Mesenchymal stem cell (in vitro differentiated cells and primary cell): ENCODE measurements around the gene PRAC1.
A peak's percentile ranks its signal among the peaks of the same experiment; 100 is the strongest.

Experiments used
- DNase-seq: peaks from one replicate; pipeline ENCODE4 v3.0.0-alpha.2; 2013
- H2AFZ ChIP-seq: one replicate; pipeline ENCODE4 v1.6.1; 2013; ENCODE audit warnings: low read depth, mild to moderate bottlenecking, control low read depth, inconsistent platforms, low read length, moderate library complexity
- H2AK5ac ChIP-seq: 2 replicates; pipeline ENCODE4 v1.6.1; 2013; ENCODE audit warnings: low read length, moderate library complexity, mild to moderate bottlenecking, inconsistent platforms; ENCODE audit not compliant: severe bottlenecking
- H2BK120ac ChIP-seq: one replicate; pipeline ENCODE4 v1.6.1; 2013; ENCODE audit warnings: low read depth, mild to moderate bottlenecking, inconsistent platforms, low read length, moderate library complexity
- H2BK12ac ChIP-seq, 2 experiments: one replicate each; pipeline ENCODE4 v1.6.1; 2013; ENCODE audit warnings: inconsistent platforms in 2 of 2, low read length in 2 of 2, mild to moderate bottlenecking in 2 of 2, moderate library complexity in 2 of 2, control low read depth in 1 of 2
- H2BK15ac ChIP-seq: one replicate; pipeline ENCODE4 v1.6.1; 2013; ENCODE audit warnings: mild to moderate bottlenecking, low read depth, inconsistent platforms; ENCODE audit not compliant: poor library complexity, severe bottlenecking
- H2BK5ac ChIP-seq: 2 replicates; pipeline ENCODE4 v1.6.1; 2013; ENCODE audit warnings: low read depth, mild to moderate bottlenecking, low read length, control low read depth, inconsistent platforms; ENCODE audit not compliant: poor library complexity, severe bottlenecking
- H3K14ac ChIP-seq, 2 experiments: one replicate each; pipeline ENCODE4 v1.6.1; 2013; ENCODE audit warnings: inconsistent platforms in 2 of 2, low read length in 2 of 2, control low read depth in 1 of 2, mild to moderate bottlenecking in 1 of 2, moderate library complexity in 1 of 2
- H3K18ac ChIP-seq, 2 experiments: one replicate each; pipeline ENCODE4 v1.6.1; 2013; ENCODE audit warnings: inconsistent platforms in 2 of 2, low read length in 2 of 2, control low read depth in 1 of 2, low read depth in 1 of 2, mild to moderate bottlenecking in 1 of 2
- H3K23ac ChIP-seq, 2 experiments: one replicate each; pipeline ENCODE4 v1.6.1; 2013; ENCODE audit warnings: inconsistent platforms in 2 of 2, low read length in 2 of 2, mild to moderate bottlenecking in 2 of 2, moderate library complexity in 2 of 2, control low read depth in 1 of 2
- H3K27ac ChIP-seq: 2 replicates; pipeline ENCODE4 v1.5.1; 2013; ENCODE audit warnings: mild to moderate bottlenecking, moderate library complexity, low read length, control low read depth, inconsistent platforms; ENCODE audit not compliant: poor library complexity, severe bottlenecking
- H3K27me3 ChIP-seq, 2 experiments: 2 replicates each; pipeline versions ENCODE4 v1.6.1 to v1.7.0; 2013; ENCODE audit warnings: low read length in 2 of 2, mild to moderate bottlenecking in 2 of 2, moderate library complexity in 2 of 2, control low read depth in 1 of 2, inconsistent platforms in 1 of 2; ENCODE audit not compliant: control insufficient read depth in 1 of 2, insufficient read depth in 1 of 2
- H3K36me3 ChIP-seq, 2 experiments: 2 replicates each; pipeline versions ENCODE4 v1.6.1 to v1.7.0; 2013; ENCODE audit warnings: low read length in 2 of 2, control low read depth in 1 of 2, inconsistent platforms in 1 of 2, low read depth in 1 of 2, mild to moderate bottlenecking in 1 of 2; ENCODE audit not compliant: insufficient read depth in 2 of 2, control insufficient read depth in 1 of 2
- H3K4ac ChIP-seq, 2 experiments: one replicate each; pipeline ENCODE4 v1.6.1; 2013; ENCODE audit warnings: inconsistent platforms in 2 of 2, low read length in 2 of 2, mild to moderate bottlenecking in 2 of 2, moderate library complexity in 2 of 2, control low read depth in 1 of 2, low read depth in 1 of 2
- H3K4me1 ChIP-seq: 2 replicates; pipeline ENCODE4 v1.6.1; 2013; ENCODE audit warnings: low read depth, low read length, control low read depth; ENCODE audit not compliant: control insufficient read depth, insufficient read depth
- H3K4me2 ChIP-seq: 2 replicates; pipeline ENCODE4 v1.6.1; 2013; ENCODE audit warnings: low read length, mild to moderate bottlenecking, inconsistent platforms; ENCODE audit not compliant: poor library complexity, severe bottlenecking
- H3K4me3 ChIP-seq, 2 experiments: 2 replicates each; pipeline versions ENCODE4 v1.5.1 to v1.7.0; 2013; ENCODE audit warnings: low read length in 2 of 2, mild to moderate bottlenecking in 2 of 2, control low read depth in 1 of 2, low read depth in 1 of 2; ENCODE audit not compliant: insufficient read depth in 1 of 2
- H3K79me1 ChIP-seq: replicated peaks from 2 replicates; pipeline ENCODE4 v1.6.1; 2013; ENCODE audit warnings: mild to moderate bottlenecking, control low read depth, low read length, inconsistent platforms; ENCODE audit not compliant: poor library complexity, severe bottlenecking
- H3K9ac ChIP-seq: 2 replicates; pipeline ENCODE4 v1.7.0; 2013; ENCODE audit warnings: mild to moderate bottlenecking, low read length, moderate library complexity
- H3K9me3 ChIP-seq: 2 replicates; pipeline ENCODE4 v1.7.0; 2013; ENCODE audit warnings: mild to moderate bottlenecking, low read length; ENCODE audit not compliant: control insufficient read depth
- H4K8ac ChIP-seq: one replicate; pipeline ENCODE4 v1.6.1; 2013; ENCODE audit warnings: inconsistent platforms, mild to moderate bottlenecking, low read length, moderate library complexity
- H4K91ac ChIP-seq: one replicate; pipeline ENCODE4 v1.6.1; 2013; ENCODE audit warnings: mild to moderate bottlenecking, low read length, inconsistent platforms
- WGBS: methylation state at CpG from one replicate; pipeline ENCODE4 v1.1.7; 2013; ENCODE audit warnings: mixed read lengths; 5-methylcytosine and 5-hydroxymethylcytosine counted together

Gene PRAC1

DNA sequence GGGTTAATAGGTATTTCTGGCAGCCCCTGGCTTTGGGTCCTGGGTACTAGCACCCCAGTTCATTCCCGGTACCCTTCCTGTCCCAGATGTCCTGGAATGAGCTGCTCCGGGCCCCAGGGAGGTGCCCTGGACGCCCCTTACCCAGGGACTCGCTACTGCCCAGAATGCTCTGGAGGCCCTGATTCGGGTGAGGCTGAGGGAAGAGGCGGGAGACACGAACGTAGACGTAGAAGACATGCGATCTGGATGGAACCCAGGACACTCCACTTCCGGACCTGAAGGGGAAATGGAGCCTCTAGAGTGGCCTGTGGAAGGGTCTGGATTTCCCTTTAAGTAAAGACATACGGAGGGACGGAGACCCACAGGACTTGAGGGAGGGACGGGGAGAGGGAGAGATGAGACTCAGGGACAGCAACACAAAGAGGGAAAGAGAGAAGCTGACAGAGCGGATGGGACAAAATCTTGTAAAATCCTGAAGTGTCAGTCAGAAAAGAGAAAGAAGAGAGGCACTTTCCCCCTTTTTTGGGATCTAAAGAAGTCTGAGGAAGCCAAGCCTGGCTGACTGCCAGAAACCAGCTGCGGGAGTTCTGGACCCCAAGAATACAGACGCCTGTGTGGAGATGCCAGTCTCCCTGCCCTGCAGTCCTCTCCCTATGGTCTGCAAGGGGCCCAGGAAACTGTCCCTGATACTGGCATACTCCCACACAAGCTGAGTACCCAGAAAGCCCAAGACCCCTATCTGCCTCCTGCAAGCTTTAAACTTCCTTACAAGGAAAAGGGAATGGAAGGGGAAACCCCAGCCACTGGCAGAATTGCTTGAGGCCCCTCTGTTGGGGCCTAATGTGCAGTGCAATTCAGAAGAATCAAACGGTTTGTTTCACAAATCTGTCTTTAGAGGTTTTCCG lies 7.3 kb upstream of the PRAC1 start:
- Histone ChIP-seq H3K4me1 (peaks cover 16% of the 10 kb centered on the region), H3K4me3 (no peak overlapping the region), H2BK120ac (no peak overlapping the region), H3K36me3 (peaks cover 0 to 3% of the 10 kb centered on the region in 2 experiments), H4K8ac (peak overlapping the region; percentile 27), H2BK15ac (no peak overlapping the region), H3K23ac (no peak overlapping the region), H3K14ac (no peak overlapping the region), H3K4ac (no peak overlapping the region), H2AFZ (no peak overlapping the region), H3K4me2 (no peak overlapping the region), H3K9me3 (no peaks in the 10 kb centered on the region), H3K9ac (no peak overlapping the region), H2AK5ac (no peak overlapping the region), H3K27me3 (peaks cover 97 to 98% of the 10 kb centered on the region in 2 experiments), H2BK5ac (no peak overlapping the region), H3K79me1 (no peaks in the 10 kb centered on the region), H3K18ac (no peak overlapping the region), H2BK12ac (no peak overlapping the region), H4K91ac (peak overlapping the region; percentile 25), H3K27ac (no peak overlapping the region)
- DNase-seq = peak; percentile 33
- 14% methylated on average over 19 of the region's 19 CpGs for WGBS

DNA sequence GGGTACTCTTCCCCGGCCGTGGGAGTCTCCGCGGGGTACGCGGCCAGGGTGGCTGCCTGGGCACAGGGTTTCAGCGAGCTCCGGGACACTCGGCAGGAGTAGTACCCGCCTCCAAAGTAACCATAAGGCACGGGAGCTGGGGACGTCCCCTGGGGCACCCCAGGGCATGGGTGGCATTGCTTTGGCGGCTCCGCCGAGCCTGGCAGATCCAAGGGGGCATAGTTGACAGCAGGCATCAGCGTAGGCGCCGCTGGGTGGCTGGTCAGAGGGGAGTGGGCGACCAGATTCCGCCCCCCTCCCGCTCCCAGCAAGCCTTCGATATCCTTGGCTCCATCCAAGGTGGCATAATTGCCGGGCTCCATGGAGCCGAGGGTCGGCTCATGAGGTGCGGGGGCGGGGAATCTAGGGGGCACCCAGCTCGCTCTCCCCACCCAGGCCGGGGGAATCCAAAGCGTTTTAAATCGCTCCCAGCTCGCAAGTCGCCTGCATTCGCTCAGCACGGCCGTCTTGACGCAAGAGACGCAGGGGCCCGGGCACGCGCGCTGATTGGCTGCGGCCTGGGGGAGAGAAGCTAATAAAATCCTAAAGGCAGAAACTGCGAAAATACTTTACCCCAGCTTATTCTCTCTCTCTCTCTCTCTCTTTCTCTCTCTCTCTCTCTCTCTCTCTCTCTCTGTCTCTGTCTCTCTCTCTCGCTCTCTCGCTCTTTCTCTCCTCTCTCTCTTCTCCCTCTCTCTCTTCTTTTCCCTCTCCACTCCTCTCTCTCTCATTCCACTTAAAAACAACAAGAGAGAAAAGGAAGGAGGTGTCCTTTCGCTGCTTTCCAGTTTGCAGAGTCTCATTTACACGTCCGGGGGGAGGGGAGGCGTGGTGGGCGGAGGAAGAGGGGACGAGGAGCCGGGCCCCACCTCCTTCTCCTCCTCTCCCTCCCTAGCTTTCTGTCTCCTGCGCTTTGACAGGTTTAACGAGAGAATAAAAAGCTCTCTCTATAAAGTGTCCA lies 6.2 kb upstream of the PRAC1 start, which contains the start of gene HOXB13:
HOXB13 (minus strand) TSS at position 519 of the 1,000 bp plus-strand sequence; CDS start at position 362, 157 bp downstream.
- peak within 1 kb of the TSS; percentile 31 for H2AFZ ChIP-seq
- no peak within 1 kb of the TSS for H2BK120ac ChIP-seq
- H3K23ac ChIP-seq = peak within 1 kb of the TSS in 1 of 2 experiments; percentile 99
- no peak within 1 kb of the TSS for H2BK15ac ChIP-seq
- no peak within 1 kb of the TSS for H2BK12ac ChIP-seq
- no peak within 1 kb of the TSS for H3K27ac ChIP-seq
- H3K4me1 ChIP-seq = peaks cover 19% of the 10 kb centered on the region
- H3K18ac ChIP-seq = peak within 1 kb of the TSS; percentile 52 to 81
- H2BK5ac ChIP-seq = no peak within 1 kb of the TSS
- peak within 1 kb of the TSS; percentile 14 to 66 for H3K4me3 ChIP-seq
- peak within 1 kb of the TSS in 1 of 2 experiments; percentile 70 for H3K14ac ChIP-seq
- H3K9me3 ChIP-seq = no peaks in the 10 kb centered on the region
- H3K79me1 ChIP-seq = no peaks in the 10 kb centered on the region
- no peak within 1 kb of the TSS for H2AK5ac ChIP-seq
- H3K27me3 ChIP-seq = peaks cover 97% of the 10 kb centered on the region in 2 experiments
- H3K36me3 ChIP-seq = peaks cover 0 to 3% of the 10 kb centered on the region in 2 experiments
- peak; percentile 85 for DNase-seq
- H4K91ac ChIP-seq = peak within 1 kb of the TSS; percentile 25
- peak within 1 kb of the TSS; percentile 75 for H3K4me2 ChIP-seq
- H3K4ac ChIP-seq = peak within 1 kb of the TSS; percentile 24 to 41
- WGBS = 5% methylated on average over 46 of the region's 55 CpGs
- no peak within 1 kb of the TSS for H3K9ac ChIP-seq
- peak within 1 kb of the TSS; percentile 95 for H4K8ac ChIP-seq

DNA sequence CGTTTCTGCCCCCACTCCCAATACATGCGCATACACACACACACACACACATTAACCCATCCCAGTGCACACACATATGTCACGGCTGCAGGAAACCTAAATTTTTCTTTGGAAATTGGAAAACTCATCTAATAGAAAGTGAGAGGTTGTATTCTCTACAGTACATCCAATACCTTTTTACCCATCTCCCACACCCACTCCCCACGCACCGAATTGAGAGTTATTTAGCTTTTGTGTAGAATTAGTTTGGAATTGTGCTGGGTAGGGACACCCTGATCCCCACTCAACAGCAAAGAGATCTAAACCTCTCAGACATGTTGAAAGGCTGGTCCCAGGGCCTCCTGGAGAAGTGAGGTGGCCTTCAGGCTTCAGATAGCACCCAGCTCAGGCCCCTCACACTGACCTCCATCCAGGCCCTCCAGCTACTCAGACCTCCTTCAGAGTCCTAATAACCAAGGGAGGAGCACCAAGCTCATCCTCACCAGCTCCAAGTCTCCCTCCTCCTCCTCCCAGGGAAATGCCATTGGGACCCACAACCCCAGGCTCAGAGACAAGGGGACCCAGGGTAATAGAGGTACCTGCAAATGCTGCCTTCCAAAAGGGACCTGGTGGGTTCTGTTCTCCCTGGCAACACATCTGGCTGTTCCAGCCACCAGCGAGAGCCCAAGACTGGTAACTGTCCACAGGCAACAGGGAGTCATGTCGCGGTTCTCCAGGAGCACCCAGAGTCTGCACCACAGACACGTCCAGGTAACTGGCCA lies 5.3 kb upstream of the PRAC1 start:
- H4K8ac ChIP-seq = no peak overlapping the region
- H3K18ac ChIP-seq = peak overlapping the region in 1 of 2 experiments; percentile 32
- H3K27me3 ChIP-seq = peaks cover 97% of the 10 kb centered on the region in 2 experiments
- no peak overlapping the region for H2AFZ ChIP-seq
- H3K4me3 ChIP-seq = no peak overlapping the region
- no peaks in the 10 kb centered on the region for H3K9me3 ChIP-seq
- no peak overlapping the region for H4K91ac ChIP-seq
- H3K23ac ChIP-seq = peak overlapping the region in 1 of 2 experiments; percentile 99
- H3K36me3 ChIP-seq = peaks cover 0 to 3% of the 10 kb centered on the region in 2 experiments
- no peak overlapping the region for H2AK5ac ChIP-seq
- H3K79me1 ChIP-seq = no peaks in the 10 kb centered on the region
- H3K4me1 ChIP-seq = peaks cover 17% of the 10 kb centered on the region
- WGBS = 32% methylated on average over 6 of the region's 9 CpGs
- no peak for DNase-seq
- no peak overlapping the region for H3K27ac ChIP-seq
- H2BK5ac ChIP-seq = no peak overlapping the region
- H2BK120ac ChIP-seq = no peak overlapping the region
- no peak overlapping the region for H3K4me2 ChIP-seq
- H2BK15ac ChIP-seq = no peak overlapping the region
- H2BK12ac ChIP-seq = no peak overlapping the region
- H3K9ac ChIP-seq = no peak overlapping the region
- no peak overlapping the region for H3K14ac ChIP-seq
- H3K4ac ChIP-seq = no peak overlapping the region
